ENCODE data around the gene KHDRBS2. TPM values are rescaled to one million over a fixed set of nuclear protein-coding genes. Genes with fewer than 3 reads are reported as not detected.

Gene KHDRBS2
- total and polyA plus RNA-seq, 2 donors (not counting 3 experiments of a cell fraction or from before 2014, with no cell fraction given): not detected

DNA sequence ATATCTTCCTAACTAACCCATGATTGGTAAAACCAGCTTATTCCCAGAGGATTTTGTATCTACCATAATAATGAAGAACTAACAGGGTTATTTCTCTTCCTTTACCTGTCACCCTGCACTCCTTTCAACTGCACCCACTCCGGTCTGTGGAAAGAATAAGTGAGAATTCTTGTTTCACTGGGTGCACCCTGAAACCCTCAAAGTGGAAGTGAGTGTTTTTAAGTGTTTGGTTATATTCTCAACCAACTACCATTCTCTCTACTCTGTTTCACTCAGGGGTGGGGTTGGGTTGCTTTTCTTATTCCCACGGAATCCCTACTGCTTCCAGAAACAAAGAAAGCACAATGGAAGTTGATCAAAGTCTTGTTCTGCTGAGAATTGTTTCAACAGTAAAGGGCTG, 42.6 kb upstream of the KHDRBS2 start:
- FAIRE-seq (no peak), DNase-seq (ENCODE audit: low read depth, low spot score) (no peak)
- H3K4me3 ChIP-seq (replicated peaks in 1 of 3; ENCODE audit: insufficient read depth in 1 of 3, low read depth in 1 of 3, low read length in 3 of 3): no peak overlapping the region
- H3K9me3 ChIP-seq (replicated peaks; ENCODE audit: control insufficient read depth, insufficient read depth, low read length): peaks cover 3% of the 10 kb centered on the region
- H3K9me1 ChIP-seq (replicated peaks; ENCODE audit: control insufficient read depth, extremely low read depth, insufficient read depth, low read length): no peaks in the 10 kb centered on the region
- TF ChIP-seq, protein P1, sequence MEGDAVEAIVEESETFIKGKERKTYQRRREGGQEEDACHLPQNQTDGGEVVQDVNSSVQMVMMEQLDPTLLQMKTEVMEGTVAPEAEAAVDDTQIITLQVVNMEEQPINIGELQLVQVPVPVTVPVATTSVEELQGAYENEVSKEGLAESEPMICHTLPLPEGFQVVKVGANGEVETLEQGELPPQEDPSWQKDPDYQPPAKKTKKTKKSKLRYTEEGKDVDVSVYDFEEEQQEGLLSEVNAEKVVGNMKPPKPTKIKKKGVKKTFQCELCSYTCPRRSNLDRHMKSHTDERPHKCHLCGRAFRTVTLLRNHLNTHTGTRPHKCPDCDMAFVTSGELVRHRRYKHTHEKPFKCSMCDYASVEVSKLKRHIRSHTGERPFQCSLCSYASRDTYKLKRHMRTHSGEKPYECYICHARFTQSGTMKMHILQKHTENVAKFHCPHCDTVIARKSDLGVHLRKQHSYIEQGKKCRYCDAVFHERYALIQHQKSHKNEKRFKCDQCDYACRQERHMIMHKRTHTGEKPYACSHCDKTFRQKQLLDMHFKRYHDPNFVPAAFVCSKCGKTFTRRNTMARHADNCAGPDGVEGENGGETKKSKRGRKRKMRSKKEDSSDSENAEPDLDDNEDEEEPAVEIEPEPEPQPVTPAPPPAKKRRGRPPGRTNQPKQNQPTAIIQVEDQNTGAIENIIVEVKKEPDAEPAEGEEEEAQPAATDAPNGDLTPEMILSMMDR (IDR thresholded peaks at IDR 0.05; ENCODE audit: extremely low read depth in 1 of 2, insufficient read depth in 1 of 2, low read depth in 1 of 2, low read length in 2 of 2): no peak
- no peak for TF ChIP-seq MAX (IDR thresholded peaks at IDR 0.05; ENCODE audit: insufficient read depth, insufficient read length)
- TF ChIP-seq POLR2A (IDR thresholded peaks at IDR 0.05; ENCODE audit: low read depth, low read length): no peak
- no peak for TF ChIP-seq EZH2 (IDR thresholded peaks at IDR 0.05; ENCODE audit: borderline replicate concordance, low read depth, low read length, severe bottlenecking)
- no peak for TF ChIP-seq GATA2 (IDR thresholded peaks at IDR 0.05; ENCODE audit: insufficient read depth, insufficient read length, low read depth, low read length)
- no peak for TF ChIP-seq MYC (IDR thresholded peaks at IDR 0.05; ENCODE audit: low read depth, low read length)
- no peak for TF ChIP-seq JUN (IDR thresholded peaks at IDR 0.05; ENCODE audit: borderline replicate concordance, insufficient read depth, insufficient read length, low read depth)
- no peak for TF ChIP-seq POLR2AphosphoS5 (IDR thresholded peaks at IDR 0.05; ENCODE audit: insufficient read depth, low read depth, low read length)
- no peak for TF ChIP-seq FOS (IDR thresholded peaks at IDR 0.05; ENCODE audit: borderline replicate concordance, insufficient read depth, low read length)
- no peaks in the 10 kb centered on the region for H3K79me2 ChIP-seq (ENCODE audit: control insufficient read depth, insufficient read depth, low read length)
- no peak overlapping the region for H3K9ac ChIP-seq (replicated peaks; ENCODE audit: extremely low read depth, insufficient read depth, low read length)
- H3K4me2 ChIP-seq (ENCODE audit: insufficient read depth, low read length): no peak overlapping the region
- no peaks in the 10 kb centered on the region for H3K36me3 ChIP-seq (ENCODE audit: control insufficient read depth in 2 of 2, extremely low read depth in 1 of 2, insufficient read depth in 2 of 2, low read length in 2 of 2)
- H3K27me3 ChIP-seq (ENCODE audit: control insufficient read depth in 2 of 2, insufficient read depth in 2 of 2, low read length in 2 of 2): no peaks in the 10 kb centered on the region
- dilution Hi-C loops (cut with MboI; ENCODE audit: extremely low pct_ligation_motif_present, low sequenced_read_pairs): no loop called here
- ChIA-PET POLR2A (no interaction called here), CTCF (no interaction called here)
- H3K27ac ChIP-seq (ENCODE audit: insufficient read depth, low read depth, low read length): no peak overlapping the region
- H4K20me1 ChIP-seq (replicated peaks; ENCODE audit: control insufficient read depth, extremely low read depth, insufficient read depth, low read length): no peaks in the 10 kb centered on the region
- intact Hi-C loops (cut with micrococcal nuclease): no loop called here
- H2AFZ ChIP-seq (ENCODE audit: low read depth, low read length): no peak overlapping the region
- no TSS peak for BruUV-seq (replicated peaks)
- H3K4me1 ChIP-seq (ENCODE audit: control insufficient read depth, extremely low read depth, insufficient read depth, low read length): no peaks in the 10 kb centered on the region

Data from endothelial cell of umbilical vein (primary cell).